GM21360 (cell line): ENCODE measurements around the gene SLC6A2.
"Not testable (repeated sequence)": the region's sequence is repeated elsewhere in the genome, so short reads cannot be mapped to it uniquely, and the experiment has no call there.

ENCODE experiments used
- ATAC-seq: cut with Tn5 transposase; IDR thresholded peaks from one replicate; pipeline ENCODE4 v1.9.1; 2021; ENCODE audit warnings: mild to moderate bottlenecking, moderate library complexity; ENCODE audit not compliant: unreplicated experiment

The SLC6A2 gene

GRCh38 chr16:55655897-55656681, at the start of gene SLC6A2:
TSS of gene SLC6A2 (plus strand) at chr16:55655988. CDS start at chr16:55656695, 707 bp downstream.
- no peak for ATAC-seq

GRCh38 chr16:55613613-55614335, 42.0 kb upstream of the SLC6A2 start:
- no peak for ATAC-seq

DNA sequence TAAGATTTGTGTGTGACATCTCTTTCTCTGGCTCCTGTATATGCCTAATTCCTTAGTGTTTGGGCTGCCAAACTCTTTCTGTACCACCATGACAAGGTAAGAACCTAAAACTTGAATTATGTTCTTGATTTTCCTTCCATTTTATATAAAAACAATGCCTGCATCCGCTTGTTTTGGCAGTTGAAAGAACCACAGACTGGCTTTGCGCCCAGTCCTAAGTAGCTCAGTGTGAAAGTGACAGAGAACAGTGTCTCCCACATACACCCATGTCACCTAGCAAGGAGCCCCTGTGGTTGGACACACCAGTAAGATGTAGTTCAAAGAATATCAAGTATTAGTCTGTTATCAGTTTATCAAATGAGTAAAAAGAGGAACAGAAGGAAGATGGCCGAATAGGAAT, 40.7 kb upstream of the SLC6A2 start:
- no peak for ATAC-seq

GRCh38 chr16:55615670-55616069, 40.1 kb upstream of the SLC6A2 start:
- ATAC-seq = not testable (repeated sequence)

DNA sequence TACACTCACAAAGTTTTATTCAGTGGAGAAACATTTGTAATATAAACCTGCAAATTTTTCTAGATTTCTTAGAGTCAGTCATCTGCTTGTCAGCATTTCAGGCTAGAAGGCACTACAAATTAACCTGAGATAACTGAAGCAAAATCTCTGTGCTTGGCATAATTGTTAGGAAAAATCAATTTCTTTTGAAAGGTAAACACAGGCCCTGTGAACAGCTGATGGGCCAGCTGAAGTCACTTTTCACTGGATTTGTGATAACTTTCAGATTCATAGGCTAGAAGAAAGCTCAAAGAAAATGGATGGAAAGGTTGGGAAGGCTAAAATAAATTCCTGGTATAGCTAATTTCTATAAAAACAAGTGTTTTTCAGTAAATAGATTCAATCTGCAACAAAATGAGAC, 34.0 kb upstream of the SLC6A2 start:
- ATAC-seq = no peak

- no peak for ATAC-seq
These were observed 33.5 kb upstream of the SLC6A2 start for GRCh38 chr16:55622272-55622671.

DNA sequence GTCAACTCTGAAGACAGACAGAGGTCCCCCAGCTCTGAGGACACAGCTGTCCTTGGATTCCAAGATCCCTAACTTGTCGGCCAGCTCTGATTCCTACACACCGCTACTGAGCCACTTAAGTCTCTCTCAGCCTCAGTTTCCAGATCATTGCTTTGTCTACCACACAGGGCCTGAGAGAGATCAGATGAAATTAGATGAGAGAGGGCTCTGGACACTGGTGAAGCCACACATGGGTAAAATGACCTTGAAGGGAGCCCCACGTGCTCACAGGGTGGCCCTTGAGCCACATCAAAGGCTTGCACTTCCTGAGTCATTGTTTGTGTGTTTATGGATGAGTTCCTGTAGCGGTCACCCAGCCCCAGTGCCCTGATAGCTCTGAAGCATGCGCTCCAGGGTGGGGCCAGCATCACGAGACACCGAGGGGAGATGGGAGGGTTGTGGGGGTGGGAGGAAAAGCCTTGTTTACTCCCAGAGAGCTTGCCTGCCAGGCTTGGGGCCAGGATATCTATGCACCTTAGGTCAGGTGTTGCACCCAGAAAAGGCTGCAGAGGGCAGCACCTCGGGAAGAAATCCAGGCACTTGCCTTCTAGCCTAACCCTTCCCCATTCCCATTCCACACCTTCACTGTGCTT, 32.7 kb upstream of the SLC6A2 start:
- no peak for ATAC-seq

- no peak for ATAC-seq
These were observed 32.1 kb upstream of the SLC6A2 start for GRCh38 chr16:55623640-55624039.

DNA sequence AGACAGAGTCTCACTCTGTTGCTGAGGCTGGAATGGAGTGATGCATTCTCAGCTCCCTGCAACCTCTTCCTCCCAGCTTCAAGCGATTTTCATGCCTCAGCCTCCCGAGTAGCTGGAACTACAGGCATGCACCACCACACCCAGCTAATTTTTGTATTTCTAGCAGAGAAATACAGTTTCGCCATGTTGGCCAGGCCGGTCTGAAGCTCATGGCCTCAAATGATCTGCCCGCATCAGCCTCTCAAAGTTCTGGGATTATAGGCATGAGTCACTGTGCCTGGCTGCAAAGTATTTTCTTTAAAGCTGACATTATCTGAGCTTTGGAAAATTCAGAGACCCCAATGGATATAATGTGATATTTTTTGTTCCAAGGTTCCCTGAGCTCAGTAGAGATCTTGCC, 31.1 kb upstream of the SLC6A2 start:
- ATAC-seq = no peak

- no peak for ATAC-seq
These were observed 29.9 kb upstream of the SLC6A2 start for GRCh38 chr16:55625843-55626242.

- no peak for ATAC-seq
These were observed 27.4 kb upstream of the SLC6A2 start for GRCh38 chr16:55628306-55628968.

- no peak for ATAC-seq
These were observed 25.0 kb upstream of the SLC6A2 start for GRCh38 chr16:55630774-55631173.

GRCh38 chr16:55632259-55632658, 23.5 kb upstream of the SLC6A2 start:
- ATAC-seq = no peak

- ATAC-seq = no peak
These were observed 21.6 kb upstream of the SLC6A2 start for GRCh38 chr16:55634193-55634592.

DNA sequence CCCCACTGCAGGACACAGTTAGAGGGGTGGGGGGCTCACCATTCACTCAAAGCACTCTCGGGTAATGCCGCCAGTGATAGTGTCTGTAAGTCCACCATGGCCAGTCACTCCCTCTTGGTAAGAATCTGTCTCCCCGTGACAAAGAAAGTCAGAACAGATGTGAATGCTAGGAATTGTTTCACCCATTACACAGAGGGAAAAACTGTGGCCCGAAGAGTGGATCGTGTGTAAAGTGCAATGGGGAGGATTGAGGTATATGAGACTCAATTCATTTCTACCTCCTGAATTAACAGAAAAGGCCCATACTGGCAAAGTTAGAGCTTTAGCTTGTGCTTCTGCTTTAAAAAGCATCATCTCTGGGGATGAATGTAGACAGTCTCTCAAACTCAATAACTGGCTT, 17.5 kb upstream of the SLC6A2 start:
- no peak for ATAC-seq

DNA sequence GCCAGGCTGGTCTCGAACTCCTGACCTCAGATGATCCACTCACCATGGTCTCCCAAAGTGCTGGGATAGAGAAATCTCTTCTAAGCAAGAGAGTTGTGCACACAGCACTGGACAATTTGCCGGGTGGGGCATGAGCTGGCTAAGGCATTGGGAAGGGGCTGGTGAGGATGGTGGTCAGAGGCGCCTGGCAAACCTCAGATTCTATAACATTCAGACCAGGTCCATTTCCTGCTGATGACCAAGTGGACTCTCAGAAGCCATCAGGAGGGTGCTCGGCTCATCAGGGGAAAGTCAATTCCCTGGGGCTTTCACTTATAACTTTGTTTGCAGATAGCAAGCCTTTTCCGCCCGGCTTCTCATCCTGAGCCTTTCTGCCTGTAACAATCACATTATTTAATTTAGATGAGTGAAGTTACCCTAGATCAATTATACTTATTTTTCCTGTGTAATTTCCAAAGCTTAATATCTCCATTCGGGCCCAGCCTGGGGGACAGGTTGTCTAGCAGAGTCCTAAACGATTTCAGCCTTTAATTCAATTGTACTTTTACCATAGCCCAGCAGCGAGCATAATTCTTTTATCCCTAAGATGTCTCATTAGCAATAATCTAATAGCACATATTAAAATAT, 15.0 kb upstream of the SLC6A2 start:
- ATAC-seq = no peak

GRCh38 chr16:55641430-55642056, 14.2 kb upstream of the SLC6A2 start:
- ATAC-seq = no peak

- ATAC-seq = no peak
These were observed 13.2 kb upstream of the SLC6A2 start for GRCh38 chr16:55642611-55643010.

- no peak for ATAC-seq
These were observed 12.4 kb upstream of the SLC6A2 start for GRCh38 chr16:55643161-55643970.

GRCh38 chr16:55645986-55646385, 9.8 kb upstream of the SLC6A2 start:
- ATAC-seq = no peak
